Stimulated activated CD4-positive, alpha-beta T cell treated with anti-CD3 and anti-CD28 coated beads, Interleukin-12 subunit alpha, Interleukin-12 subunit beta, amount 100 ng/mL, for 4 hours (primary cell): ENCODE data around the gene NRXN3.

Source experiments
- DNase-seq: peaks from one replicate; pipeline ENCODE4 v3.0.0-alpha.2; 2020

NRXN3 gene

DNA sequence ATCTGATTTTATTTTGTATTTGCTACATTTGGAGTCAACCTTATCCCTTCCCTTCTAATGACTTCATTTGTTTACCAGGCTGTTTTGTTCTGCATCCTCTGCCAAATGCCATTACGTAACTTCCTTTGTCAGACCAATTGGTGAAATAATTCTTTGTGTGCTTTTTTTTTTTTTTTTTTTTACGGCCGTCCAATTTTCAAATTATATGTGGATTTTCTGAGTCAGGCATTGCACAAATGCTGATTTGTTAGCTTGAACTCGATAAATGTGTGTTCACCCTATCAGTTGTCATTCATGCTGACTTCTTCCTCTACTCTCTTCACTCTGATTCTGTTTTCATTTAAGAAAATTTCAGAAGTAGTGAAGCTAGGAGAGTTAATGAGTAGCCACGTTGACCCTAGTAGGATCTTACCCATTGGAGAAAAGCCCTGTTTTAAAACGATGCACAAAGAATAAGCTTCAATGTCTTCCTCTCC lies 1654.9 kb downstream of the NRXN3 start:
- no peak for DNase-seq

DNA sequence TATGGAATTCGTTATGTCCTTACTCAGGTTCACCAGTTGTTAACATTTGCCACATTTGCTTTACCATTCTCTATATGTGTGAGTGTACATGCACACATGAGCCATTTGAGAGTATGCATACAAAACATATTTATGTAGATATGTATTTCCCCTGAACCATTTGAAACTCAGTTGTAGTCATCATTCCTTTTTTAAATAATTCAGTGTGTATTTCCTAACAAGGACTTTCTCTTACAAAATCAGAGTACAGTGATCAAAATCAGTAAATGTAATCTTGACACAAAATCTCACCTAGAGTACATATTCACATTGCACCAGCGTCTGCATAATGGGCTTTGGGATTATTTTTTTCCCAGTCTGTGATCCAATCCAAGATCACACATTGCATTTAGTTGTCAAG lies 1656.2 kb downstream of the NRXN3 start:
- no peak for DNase-seq

DNA sequence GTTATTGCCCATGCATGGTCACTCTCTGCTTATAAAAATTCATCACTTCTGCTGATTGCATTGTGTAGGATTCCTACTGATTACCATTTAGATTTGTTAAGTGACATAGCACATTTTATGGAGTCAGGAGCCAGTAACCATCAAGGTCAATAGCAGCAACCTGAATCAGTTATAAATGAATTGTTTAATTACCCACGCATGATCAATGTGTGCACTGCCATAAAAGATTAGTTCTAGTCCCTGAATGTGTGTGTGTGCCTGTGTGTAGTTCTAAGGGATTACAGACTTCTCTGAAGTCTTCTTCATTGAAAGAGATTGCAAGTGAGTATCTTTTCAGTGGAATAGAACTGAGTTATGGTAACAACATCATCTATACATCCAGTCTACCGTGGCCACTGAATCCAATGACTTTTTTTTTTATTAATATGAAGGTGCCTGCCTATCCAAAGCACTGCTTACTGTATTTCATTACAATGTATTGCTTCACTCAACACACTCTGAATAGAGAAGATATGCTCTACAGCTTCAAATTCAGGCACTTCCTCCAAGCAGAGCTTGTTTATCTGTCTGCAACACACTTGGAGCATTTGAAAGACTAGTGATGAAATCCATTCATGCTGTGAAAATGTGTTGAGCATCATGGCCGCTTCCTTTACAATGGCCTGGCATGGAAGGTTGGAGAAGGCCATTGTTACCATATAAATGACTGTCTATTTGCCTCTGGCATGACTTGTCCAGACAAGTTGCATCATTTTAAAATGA lies 1659.4 kb downstream of the NRXN3 start:
- no peak for DNase-seq

GRCh38 chr14:79831195-79831892 lies 1661.2 kb downstream of the NRXN3 start:
- DNase-seq, result no peak

- DNase-seq, result no peak
These were observed 1663.6 kb downstream of the NRXN3 start for GRCh38 chr14:79833781-79834180.

DNA sequence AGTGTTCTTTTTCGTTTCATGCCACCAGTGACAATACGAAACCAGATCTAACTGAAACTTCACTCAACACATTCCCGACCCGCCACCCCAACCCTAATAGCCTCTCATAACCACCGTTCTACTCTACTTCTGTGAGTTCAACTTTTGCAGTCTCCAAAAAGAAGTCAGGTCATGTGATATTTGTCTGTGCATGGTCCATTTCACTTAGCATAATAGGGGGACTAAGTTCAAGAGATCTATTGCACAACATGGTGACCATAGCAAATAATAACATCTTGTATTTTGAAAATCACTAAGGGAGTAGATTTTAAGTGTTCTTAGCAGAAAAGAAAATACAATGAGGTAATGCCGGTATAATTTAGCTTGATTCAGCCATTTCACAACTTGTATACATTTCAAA lies 1664.7 kb downstream of the NRXN3 start:
- no peak for DNase-seq

DNA sequence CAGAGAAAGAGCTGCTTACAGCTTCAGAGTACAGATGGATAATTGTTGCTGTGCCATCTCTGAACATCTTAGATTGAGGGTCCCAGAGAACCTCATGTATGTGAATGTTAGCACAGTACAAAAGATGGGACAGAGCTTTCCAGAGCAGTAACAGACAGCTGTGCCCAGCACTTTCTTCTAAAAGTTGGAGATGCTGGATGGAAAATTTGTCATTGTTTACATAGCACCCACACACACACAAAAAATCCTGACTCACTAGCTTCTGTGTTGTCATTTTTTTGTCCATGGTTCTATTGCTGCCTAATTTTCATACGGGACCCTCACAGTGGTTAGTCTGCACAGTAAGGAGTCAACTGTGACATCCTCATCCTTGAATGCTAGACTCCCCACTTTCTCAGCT lies 1666.4 kb downstream of the NRXN3 start:
- DNase-seq, result no peak

DNA sequence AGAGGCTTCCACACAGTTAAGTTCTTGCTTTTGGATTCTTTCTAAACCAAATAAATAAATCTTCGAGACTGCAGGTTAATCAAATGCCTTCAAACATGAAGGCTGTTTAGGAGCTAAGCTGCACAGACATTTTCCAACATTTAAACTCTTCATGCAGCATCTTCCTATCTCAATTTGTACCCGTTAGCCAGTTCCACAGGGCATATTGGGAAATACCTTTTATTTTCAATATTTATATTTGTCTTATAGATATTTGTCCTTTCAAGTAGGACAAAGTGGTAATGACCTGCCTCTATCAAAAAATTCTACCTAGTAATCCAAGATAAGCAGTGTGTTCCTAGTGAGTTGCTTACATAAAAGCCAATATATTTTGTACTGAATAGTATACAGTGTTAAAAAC lies 1667.5 kb downstream of the NRXN3 start:
- DNase-seq, result no peak

GRCh38 chr14:79840103-79840502 lies 1669.9 kb downstream of the NRXN3 start:
- DNase-seq, result no peak

- DNase-seq, result no peak
These were observed 1670.7 kb downstream of the NRXN3 start for GRCh38 chr14:79840831-79841230.

DNA sequence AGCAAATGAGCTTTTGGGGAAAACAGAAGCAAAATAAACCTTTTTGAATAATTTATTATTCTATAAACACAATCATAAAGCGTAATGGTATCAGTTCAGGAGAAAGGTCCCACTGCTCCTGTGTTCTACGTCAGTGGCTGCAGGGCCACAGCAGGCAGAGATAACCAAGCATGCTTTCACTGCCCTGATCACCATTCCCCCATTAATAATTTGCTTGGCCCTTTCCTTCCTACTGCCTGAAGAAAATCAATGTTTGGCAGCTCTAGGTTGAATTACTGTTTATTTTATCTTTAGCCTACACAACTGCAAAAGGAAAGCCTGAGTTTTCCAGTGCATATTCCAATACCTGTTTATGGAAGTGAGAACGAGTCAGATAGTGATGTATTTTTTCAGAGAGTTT lies 1671.3 kb downstream of the NRXN3 start:
- DNase-seq, result no peak

DNA sequence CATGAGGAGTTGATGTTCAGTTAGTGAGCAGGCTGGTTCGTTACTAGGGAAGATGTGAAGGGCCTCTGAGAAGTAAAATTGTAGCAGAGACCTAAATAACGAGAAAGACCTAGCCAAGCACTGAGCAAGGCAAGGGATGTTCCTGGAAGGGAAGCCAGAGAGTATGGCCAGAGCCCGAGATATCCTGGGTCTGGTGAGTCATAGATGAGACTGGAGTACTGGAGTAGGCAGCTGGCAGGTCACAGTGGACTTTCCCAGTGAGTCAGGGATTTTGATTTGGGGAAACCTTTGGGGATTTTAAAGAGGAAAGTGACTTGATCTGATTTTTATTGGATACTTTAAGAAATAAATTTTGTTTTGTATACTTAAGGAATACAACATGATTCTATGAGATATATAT lies 1672.1 kb downstream of the NRXN3 start:
- no peak for DNase-seq

- DNase-seq, result no peak
These were observed 1683.0 kb downstream of the NRXN3 start for GRCh38 chr14:79852950-79853744.

DNA sequence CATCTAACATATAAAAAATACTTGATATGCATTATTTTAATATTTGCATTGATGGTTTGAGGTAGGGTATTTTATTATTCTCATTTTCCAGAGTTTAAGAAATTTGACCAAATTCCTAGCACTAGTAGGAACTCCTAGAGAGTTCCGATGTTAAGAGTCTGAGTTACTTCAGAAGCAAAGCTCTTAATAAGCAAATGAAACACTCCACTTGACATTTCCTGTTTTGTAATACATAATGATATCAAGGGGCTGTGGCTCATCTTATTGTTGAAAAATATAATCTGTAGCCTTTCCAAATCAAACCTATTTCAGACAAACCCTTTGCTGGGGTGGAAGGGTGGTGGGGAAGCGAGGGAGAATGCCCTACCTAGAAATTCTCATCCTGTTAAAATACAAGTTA lies 1685.6 kb downstream of the NRXN3 start:
- no peak for DNase-seq

GRCh38 chr14:79856381-79856780 lies 1686.2 kb downstream of the NRXN3 start:
- no peak for DNase-seq

GRCh38 chr14:79861111-79861510 lies 1690.9 kb downstream of the NRXN3 start:
- DNase-seq, result no peak

DNA sequence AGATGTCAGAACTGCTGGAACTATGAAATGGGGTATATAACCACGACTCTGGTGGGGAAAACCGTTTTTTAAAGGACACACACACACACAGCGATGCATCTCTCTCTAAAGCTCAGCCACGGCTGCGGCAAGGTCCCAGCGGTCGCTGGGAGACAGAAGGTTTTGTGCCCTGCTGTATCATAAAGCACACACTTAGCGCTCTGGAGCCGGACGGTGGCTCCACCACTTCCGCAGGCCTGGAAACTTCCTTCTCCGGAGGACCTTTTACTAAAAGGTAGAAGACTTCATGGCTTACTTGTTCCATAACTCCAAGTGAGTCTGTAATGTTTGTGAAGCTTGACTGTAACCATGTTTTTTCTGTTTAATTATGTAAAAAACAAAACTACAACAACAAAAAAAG lies 1691.9 kb downstream of the NRXN3 start:
- no peak for DNase-seq

GRCh38 chr14:79871136-79871535 lies 1701.0 kb downstream of the NRXN3 start:
- DNase-seq, result no peak

DNA sequence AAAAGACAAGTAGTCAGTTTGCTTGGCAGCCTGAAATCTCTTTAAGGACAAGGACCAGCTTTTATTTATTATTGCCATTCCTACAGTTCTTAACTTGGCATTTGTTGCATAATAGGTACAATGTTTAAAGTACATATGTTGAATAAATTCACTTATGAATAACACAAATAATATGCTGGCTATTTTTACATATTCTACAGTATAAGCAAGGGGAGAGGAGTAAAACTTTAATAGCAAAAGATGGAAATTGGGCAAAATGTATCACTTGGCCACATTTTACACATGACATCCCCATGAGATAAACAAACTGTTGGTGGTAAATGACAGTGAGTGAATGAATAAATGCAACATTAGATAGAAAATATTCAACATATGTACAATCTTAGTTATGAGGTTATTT lies 1708.1 kb downstream of the NRXN3 start:
- DNase-seq, result no peak

- DNase-seq, result no peak
These were observed 1708.6 kb downstream of the NRXN3 start for GRCh38 chr14:79878785-79879184.

DNA sequence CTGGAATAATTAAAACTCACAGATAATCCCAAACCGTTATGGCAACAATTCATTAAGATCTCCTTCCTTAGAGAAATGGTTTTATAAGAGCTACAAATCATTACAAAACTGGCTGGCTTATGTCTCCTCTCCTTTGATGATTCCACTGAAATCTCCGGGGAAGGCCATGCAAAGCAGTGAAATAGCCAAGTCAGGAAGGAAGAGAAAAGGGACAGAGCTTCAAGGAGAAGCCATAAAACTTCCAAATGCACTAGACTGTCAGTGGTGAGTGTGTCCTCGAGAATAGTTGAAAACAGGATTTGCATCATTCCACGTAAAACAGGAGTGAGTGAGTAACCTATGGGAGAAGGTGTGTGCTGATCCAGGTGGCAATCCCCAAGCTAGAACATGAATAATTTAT lies 1711.1 kb downstream of the NRXN3 start:
- no peak for DNase-seq

- no peak for DNase-seq
These were observed 1720.4 kb downstream of the NRXN3 start for GRCh38 chr14:79890527-79890926.

- no peak for DNase-seq
These were observed 1725.8 kb downstream of the NRXN3 start for GRCh38 chr14:79896009-79896408.

- no peak for DNase-seq
These were observed 1729.4 kb downstream of the NRXN3 start for GRCh38 chr14:79899610-79900009.
